Measurements from ENCODE around the gene CCDC51. TPM values are rescaled to one million over a fixed set of nuclear protein-coding genes. Genes with fewer than 3 reads are reported as not detected.

CCDC51 gene
- total RNA-seq, 1 donor from 2014 or later: 10.6 TPM

- DNase-seq (ENCODE audit: low spot score) (no peak), ATAC-seq (no peak)
- intact Hi-C loops (cut with DNase I): no loop called here
Measured at GRCh38 chr3:48440590-48440958, 655 bp upstream of the CCDC51 start.

GRCh38 chr3:48437812-48438211, 2.1 kb downstream of the CCDC51 start:
- ATAC-seq (no peak), DNase-seq (ENCODE audit: low spot score) (no peak)

GRCh38 chr3:48436855-48437254, 3.1 kb downstream of the CCDC51 start:
- DNase-seq (ENCODE audit: low spot score) (peak; percentile 45), ATAC-seq (no peak)
- intact Hi-C loops (cut with DNase I): loop anchor here (5.0 to 10.0 kb wide), 2 partner anchors 40 to 162 kb away; no protein-coding TSS in a partner anchor

More at GRCh38 chr3:48437812-48438211, 2.1 kb downstream of the CCDC51 start:
- intact Hi-C loops (cut with DNase I): loop anchor here (5.0 to 10.0 kb wide), 2 partner anchors 41 to 163 kb away; no protein-coding TSS in a partner anchor

GRCh38 chr3:48436477-48436787, 3.5 kb downstream of the CCDC51 start:
- intact Hi-C loops (cut with DNase I): loop anchor here (5.0 to 10.0 kb wide), 2 partner anchors 39 to 162 kb away; no protein-coding TSS in a partner anchor
- DNase-seq (ENCODE audit: low spot score) (peak; percentile 53), ATAC-seq (no peak)

GRCh38 chr3:48435774-48436476, 4.0 kb downstream of the CCDC51 start:
- intact Hi-C loops (cut with DNase I): loop anchor here (5.0 to 10.0 kb wide), 2 partner anchors 39 to 161 kb away; no protein-coding TSS in a partner anchor
- DNase-seq (ENCODE audit: low spot score) (peak; percentile 92), ATAC-seq (peak; percentile 58)

- ATAC-seq (no peak), DNase-seq (ENCODE audit: low spot score) (peak; percentile 30)
- intact Hi-C loops (cut with DNase I): loop anchor here (5.0 to 10.0 kb wide), 2 partner anchors 38 to 160 kb away; no protein-coding TSS in a partner anchor
Measured at GRCh38 chr3:48435223-48435595, 4.7 kb downstream of the CCDC51 start.

GRCh38 chr3:48434591-48435222, 5.2 kb downstream of the CCDC51 start:
- intact Hi-C loops (cut with DNase I): loop anchor here (5.0 to 10.0 kb wide), 2 partner anchors 37 to 160 kb away; no protein-coding TSS in a partner anchor
- DNase-seq (ENCODE audit: low spot score): peak; percentile 46

GRCh38 chr3:48433472-48434118, 6.3 kb downstream of the CCDC51 start:
- intact Hi-C loops (cut with DNase I): loop anchor here (10.0 kb wide), 1 partner anchor 159 kb away; no protein-coding TSS in a partner anchor
- DNase-seq (ENCODE audit: low spot score) (peak; percentile 60), ATAC-seq (peak; percentile 54)

More at GRCh38 chr3:48434591-48435222, 5.2 kb downstream of the CCDC51 start:
- ATAC-seq: no peak

- no peak for ATAC-seq
- intact Hi-C loops (cut with DNase I): loop anchor here (10.0 kb wide), 1 partner anchor 158 kb away; no protein-coding TSS in a partner anchor
- DNase-seq (ENCODE audit: low spot score): peak; percentile 51
Measured at GRCh38 chr3:48432411-48433371, 7.2 kb downstream of the CCDC51 start.

- intact Hi-C loops (cut with DNase I): loop anchor here (10.0 kb wide), 1 partner anchor 157 kb away; no protein-coding TSS in a partner anchor
- peak; percentile 42 for DNase-seq (ENCODE audit: low spot score)
- ATAC-seq: no peak
Measured at GRCh38 chr3:48431224-48432029, 8.5 kb downstream of the CCDC51 start.

- peak; percentile 55 for DNase-seq (ENCODE audit: low spot score)
- intact Hi-C loops (cut with DNase I): loop anchor here (10.0 kb wide), 1 partner anchor 156 kb away; no protein-coding TSS in a partner anchor
- ATAC-seq: no peak
Measured at GRCh38 chr3:48430708-48431101, 9.2 kb downstream of the CCDC51 start.

GRCh38 chr3:48429960-48430707, 9.8 kb downstream of the CCDC51 start, which contains the start of gene PLXNB1:
TSS of gene PLXNB1 (minus strand) at chr3:48430086. CDS start at chr3:48424611, 5,475 bp downstream.
- ATAC-seq (peak; percentile 41), DNase-seq (ENCODE audit: low spot score) (peak; percentile 73)
- intact Hi-C loops (cut with DNase I): loop anchor here (10.0 kb wide), 1 partner anchor 155 kb away; no protein-coding TSS in a partner anchor

GRCh38 chr3:48429317-48429959, 10.5 kb downstream of the CCDC51 start:
- DNase-seq (ENCODE audit: low spot score) (no peak), ATAC-seq (peak; percentile 14)
- intact Hi-C loops (cut with DNase I): no loop called here

GRCh38 chr3:48428572-48429316, 11.2 kb downstream of the CCDC51 start:
- ATAC-seq: peak; percentile 42
- peak; percentile 80 for DNase-seq (ENCODE audit: low spot score)
- intact Hi-C loops (cut with DNase I): no loop called here

GRCh38 chr3:48428088-48428571, 11.8 kb downstream of the CCDC51 start:
- intact Hi-C loops (cut with DNase I): no loop called here
- ATAC-seq (no peak), DNase-seq (ENCODE audit: low spot score) (no peak)

- peak; percentile 5 for ATAC-seq
- DNase-seq (ENCODE audit: low spot score): no peak
- intact Hi-C loops (cut with DNase I): no loop called here
Measured at GRCh38 chr3:48427630-48427962, 12.3 kb downstream of the CCDC51 start.
